PC-9 (cell line): ENCODE data around the gene CGA.

Experiments
- CTCF ChIP-seq: fragments of 200-600 bp; sonication (generic); conservative IDR thresholded peaks from 2 replicates; pipeline ENCODE4 v1.6.1; 2017; ENCODE audit warnings: mixed run types, antibody characterized with exemption, mild to moderate bottlenecking, moderate library complexity
- EZH2 ChIP-seq: fragments of 200-600 bp; sonication (generic); IDR thresholded peaks from 2 replicates; pipeline ENCODE4 v1.8.0; 2017; ENCODE audit warnings: antibody characterized with exemption, low read depth

DNA sequence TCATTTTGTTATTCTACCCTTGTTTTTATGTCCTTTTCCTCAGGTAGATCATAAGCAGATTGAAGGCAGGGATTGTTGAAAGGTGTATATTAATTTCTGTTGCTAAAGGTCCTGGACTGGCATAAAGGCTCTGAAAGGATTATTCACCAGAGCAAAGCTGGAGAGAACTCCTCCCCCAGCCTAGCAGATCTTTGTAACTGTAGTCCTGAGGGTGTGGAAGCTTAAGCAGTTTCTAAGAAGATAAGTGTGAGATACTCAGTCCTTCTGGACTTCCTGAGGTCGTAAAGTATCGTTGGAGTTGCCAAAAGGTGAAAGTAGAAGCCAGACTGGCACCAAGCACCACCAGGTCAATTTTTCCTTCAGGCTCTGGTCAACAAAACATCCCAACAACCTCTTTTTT, 24.2 kb downstream of the CGA start:
- no peak for TF ChIP-seq CTCF
- TF ChIP-seq EZH2: no peak
